ENCODE data around the gene DNM1.
"Not testable (repeated sequence)": the region's sequence is repeated elsewhere in the genome, so short reads cannot be mapped to it uniquely, and the experiment has no call there.

The DNM1 gene

GRCh38 chr9:128226412-128226801 is 23.2 kb downstream of the DNM1 start:
- no peak for DNase-seq

- not testable (repeated sequence) for DNase-seq
Observed at GRCh38 chr9:128230897-128231296, 27.7 kb downstream of the DNM1 start.

DNA sequence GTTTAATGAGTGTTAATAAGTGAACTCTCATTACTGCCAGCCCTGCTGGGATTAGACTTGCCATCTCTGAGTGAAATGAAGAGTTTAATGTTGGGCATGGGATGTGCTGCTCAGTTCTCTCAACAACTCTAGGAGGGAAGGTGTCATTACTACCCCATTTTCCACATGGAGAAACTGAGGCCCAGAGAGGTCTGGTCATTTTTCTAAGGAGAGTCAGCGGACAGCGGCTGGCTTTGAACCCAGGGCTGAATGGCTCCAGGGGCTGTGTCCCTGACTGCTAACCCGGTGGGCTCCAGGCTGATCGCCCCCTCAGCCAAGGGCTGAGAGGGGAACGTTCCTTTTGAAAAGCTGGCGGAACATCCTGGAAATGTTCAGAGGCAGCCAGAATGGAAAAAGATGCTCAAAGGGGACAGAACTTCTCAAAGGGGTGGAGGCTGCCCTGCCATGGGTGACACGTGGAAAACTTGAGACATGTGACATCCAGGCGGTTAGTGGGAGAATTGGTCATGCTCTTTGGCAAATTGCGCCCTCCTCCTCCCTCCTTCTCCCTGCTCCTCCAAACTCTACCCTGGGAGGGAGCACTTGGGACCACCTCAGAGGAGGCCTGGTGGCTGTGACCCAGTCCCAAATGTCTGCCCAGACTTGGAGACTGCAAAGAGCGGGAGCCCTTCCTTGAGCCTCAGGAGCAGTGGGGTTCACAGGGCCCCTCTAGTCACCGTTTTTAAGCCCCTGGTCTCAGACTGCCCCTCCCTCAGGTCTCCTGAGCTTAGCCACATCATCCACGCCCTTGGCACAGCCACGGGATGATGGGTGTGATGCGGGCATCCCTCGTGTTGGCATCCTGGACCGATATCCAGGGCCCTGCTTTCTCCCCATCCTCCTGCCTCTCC is 28.7 kb downstream of the DNM1 start:
- no peak for DNase-seq

DNA sequence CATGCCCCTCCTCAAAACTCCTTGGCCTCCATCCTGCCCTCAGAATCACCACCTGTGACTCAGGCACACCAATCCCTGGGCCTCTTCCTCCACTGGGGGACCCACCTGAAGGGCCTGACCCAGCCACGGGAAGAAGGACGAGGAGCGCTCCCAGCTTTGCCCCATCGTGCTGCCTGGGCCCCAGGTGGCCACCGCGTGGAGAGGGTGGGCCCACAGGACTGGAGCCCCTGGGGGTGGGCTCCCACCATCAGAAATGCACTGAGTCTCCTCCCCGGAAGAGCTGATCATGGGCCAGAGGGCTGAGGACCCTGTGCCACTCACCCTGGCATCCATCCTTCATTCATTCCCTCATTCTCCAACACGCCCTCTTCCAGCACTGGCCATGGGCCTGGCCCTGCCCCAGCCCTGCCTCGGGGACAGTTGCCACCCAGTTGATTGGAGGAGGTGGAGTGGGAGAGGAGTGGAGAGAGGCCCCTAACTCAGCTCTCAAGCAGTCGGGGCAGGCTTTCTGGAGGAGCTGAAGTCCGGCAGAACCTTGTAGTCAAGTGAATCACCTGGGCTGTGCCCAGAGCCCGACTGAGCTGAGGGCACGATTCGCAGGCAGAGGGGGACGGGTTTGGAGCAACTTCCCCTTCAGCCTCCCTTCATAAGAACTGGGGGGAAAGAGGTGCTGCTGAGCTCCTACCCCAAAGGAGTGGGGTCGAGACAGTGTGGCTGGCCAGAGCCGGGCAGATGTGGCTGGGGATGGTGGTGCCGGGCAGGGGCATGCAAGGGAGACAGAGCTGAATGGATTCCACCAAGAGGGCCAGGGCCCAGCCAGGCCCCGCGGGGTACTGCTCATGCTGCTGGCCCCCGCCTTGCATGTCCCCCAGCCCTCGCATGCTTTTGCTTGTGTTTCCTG is 29.6 kb downstream of the DNM1 start:
- no peak for DNase-seq

- no peak for DNase-seq
Observed at GRCh38 chr9:128233817-128234406, 30.7 kb downstream of the DNM1 start.

GRCh38 chr9:128242124-128242523 is 38.9 kb downstream of the DNM1 start:
- no peak for DNase-seq

- no peak for DNase-seq
Observed at GRCh38 chr9:128242828-128243214, 39.6 kb downstream of the DNM1 start.

DNA sequence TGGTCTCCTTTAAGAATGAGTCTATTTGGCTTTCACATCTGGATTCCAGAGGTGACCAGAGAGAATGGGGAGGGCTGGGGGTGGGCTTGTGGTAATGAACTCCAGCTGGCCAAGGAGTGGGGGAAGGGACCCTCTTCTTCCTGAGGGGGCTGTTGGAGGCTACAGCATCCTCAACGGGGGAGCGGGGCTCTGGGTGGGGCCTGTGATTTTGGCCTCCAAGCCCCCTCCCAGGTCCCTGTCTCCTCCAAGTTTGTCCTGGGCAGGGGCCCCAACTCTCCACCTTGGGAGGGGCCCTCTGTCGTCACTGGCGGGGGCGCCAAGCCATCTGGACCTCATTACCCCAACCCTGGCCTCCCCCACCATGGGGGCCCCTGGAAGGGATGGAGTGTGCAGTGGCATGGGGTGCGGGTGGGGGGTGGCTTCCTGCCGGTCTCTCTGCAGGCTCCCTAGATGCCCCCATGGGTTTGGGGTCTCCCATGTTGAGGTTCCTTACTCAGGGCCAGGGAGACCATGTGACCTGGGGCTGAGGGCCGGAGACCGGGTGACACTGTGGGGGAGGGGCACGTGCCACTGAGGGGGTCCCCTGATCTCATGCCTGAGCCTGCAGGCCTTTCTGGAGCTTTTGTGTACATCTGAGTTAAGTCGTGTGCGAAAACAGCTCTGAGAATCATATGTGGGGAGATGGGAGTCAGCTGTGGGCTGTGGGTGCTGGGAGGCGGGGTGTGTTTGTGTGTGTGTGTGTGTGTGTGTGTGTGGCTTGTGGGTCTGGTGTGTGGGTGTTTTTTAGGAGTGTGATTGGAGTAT is 40.2 kb downstream of the DNM1 start:
- DNase-seq = no peak

GRCh38 chr9:128244091-128244836 is 41.1 kb downstream of the DNM1 start:
- no peak for DNase-seq

- no peak for DNase-seq
Observed at GRCh38 chr9:128244837-128245231, 41.7 kb downstream of the DNM1 start.

DNA sequence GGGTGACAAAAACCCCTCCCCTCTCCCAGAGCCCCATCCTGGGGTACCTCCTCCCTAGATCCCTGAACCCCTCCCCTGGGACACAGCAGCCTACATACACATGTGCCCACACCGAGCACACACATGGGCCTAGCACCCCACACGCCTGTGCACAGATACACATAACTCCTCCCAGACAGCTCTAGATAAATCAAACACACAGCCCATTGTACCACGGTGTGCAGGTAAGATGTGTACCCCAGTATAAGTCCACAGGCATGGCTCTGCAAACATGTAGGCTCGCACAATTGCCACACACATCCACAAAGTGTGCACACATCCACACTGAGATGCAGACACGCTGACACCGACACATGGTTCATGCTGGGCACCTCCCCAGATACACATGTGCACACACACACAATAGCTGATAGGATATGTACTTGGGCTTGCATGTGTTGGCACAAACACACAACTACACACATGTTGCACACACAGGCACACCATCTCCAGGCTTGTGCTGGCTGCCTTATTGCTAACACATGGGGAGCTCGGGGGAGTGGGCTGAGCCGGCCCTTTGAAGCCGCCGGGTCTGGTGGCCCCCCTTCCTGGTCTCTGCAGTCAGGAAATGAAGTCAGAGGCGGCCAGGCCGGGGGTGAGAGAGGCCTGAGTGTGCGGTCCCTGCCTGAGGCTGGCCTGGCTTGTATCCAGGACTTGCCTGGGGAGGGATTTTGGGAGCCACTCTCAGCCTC is 42.4 kb downstream of the DNM1 start:
- DNase-seq = no peak

- no peak for DNase-seq
Observed at GRCh38 chr9:128246471-128246870, 43.3 kb downstream of the DNM1 start.

DNA sequence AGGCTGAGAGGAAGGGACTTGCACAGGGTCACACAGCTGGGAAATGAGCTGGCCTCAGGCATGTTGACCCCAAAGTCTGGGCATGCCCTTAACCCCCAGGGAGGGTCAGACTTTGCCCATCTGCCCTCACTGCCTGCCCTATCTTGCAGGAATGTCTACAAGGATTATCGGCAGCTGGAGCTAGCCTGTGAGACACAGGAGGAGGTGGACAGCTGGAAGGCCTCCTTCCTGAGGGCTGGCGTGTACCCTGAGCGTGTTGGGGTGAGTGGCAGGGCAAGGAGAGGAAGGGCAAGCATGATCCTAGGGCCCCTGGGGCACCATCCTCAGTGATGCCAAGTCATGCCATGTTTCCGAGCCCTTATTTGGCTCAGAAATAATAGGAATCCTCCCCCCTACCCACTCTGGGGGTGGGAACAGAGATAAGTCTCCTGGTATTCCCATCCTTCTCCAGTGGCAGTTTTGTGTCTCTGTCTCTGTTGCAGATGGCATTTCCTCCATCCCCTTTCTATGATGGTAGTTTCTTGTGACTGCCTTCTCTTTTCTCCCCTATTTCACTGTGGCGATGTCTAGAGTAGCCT is 44.1 kb downstream of the DNM1 start:
- no peak for DNase-seq

GRCh38 chr9:128249558-128249907 is 46.4 kb downstream of the DNM1 start:
- DNase-seq = no peak

DNA sequence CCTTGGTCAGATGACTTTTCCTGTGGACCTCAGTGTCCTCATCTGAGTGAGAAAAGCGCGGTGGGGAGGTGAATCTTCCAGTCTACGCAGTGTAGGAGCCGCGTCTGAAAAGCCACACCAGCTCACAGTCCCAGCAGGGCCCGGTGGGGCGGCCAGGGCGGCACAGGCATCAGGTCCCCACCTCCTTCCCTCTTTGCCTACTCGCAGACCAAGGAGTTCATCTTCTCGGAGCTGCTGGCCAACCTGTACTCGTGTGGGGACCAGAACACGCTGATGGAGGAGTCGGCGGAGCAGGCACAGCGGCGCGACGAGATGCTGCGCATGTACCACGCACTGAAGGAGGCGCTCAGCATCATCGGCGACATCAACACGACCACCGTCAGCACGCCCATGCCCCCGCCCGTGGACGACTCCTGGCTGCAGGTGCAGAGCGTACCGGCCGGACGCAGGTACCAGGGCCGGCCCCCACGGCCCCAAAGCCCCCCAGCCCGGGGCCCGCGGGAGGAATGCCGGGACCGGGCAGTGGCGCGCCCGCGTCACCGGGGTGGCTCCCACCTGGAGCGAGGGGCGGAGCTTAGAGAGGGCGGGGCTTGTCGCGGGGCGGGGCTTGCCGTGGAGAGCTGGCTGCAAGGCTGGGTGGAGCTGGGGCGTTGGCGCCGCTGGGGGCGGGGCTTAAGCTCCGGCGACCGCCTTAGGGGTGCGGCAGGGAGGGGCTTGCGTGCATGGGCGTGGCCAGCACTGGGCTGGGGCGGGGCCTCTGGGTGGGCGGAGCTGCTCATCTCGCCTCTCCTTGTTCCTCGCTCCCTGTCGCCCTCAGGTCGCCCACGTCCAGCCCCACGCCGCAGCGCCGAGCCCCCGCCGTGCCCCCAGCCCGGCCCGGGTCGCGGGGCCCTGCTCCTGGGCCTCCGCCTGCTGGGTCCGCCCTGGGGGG is 47.0 kb downstream of the DNM1 start:
- peak; percentile 67 to 89 for DNase-seq

DNA sequence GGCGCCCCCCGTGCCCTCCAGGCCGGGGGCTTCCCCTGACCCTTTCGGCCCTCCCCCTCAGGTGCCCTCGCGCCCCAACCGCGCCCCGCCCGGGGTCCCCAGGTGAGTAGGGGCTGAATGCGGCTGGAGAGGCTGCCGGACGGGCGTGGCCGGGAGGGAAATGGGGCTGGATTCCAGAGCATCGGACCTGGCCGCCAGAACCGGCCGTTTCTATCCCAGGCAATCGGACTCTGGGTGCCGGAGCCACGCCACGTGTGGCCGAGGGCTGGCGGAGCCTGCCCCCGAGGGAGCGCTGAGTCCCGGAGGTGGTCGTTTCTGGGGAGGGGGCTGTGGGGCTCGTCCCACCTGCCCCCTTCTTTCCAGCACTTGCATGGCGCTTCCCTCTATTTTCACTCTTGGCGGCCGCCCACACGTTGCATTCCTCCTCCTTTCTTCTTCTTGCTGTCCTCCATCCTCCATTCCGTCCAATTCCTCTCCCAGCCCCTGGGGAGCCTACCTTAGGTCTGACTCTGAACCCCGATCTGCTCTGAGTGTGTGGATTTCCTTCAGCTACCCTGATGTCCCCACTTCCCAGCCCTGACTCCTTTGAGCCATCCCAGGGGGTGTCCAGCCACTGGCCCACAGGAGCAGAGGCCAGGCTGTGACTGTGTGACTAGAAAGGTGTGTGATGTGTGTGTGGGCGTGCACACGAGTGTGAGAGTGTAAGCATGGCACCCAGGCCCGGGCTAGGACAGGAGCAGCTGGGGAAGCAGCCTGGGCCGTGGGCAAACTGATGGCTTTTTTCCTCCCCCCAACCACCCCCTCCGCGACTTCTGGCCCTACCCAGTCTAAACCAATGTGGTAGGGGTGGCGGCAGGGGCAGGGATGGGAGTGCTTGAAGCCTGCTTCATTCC is 47.9 kb downstream of the DNM1 start:
- no peak for DNase-seq

- no peak for DNase-seq
Observed at GRCh38 chr9:128251732-128252100, 48.5 kb downstream of the DNM1 start.

- DNase-seq = no peak
Observed at GRCh38 chr9:128252317-128253139, 49.3 kb downstream of the DNM1 start.
